Measurements from ENCODE around the gene FMO1. TPM values are rescaled to one million over a fixed set of nuclear protein-coding genes. Genes with fewer than 3 reads are reported as not detected.

The FMO1 gene
- total RNA-seq, 1 donor from 2014 or later, result 0.49 TPM

DNA sequence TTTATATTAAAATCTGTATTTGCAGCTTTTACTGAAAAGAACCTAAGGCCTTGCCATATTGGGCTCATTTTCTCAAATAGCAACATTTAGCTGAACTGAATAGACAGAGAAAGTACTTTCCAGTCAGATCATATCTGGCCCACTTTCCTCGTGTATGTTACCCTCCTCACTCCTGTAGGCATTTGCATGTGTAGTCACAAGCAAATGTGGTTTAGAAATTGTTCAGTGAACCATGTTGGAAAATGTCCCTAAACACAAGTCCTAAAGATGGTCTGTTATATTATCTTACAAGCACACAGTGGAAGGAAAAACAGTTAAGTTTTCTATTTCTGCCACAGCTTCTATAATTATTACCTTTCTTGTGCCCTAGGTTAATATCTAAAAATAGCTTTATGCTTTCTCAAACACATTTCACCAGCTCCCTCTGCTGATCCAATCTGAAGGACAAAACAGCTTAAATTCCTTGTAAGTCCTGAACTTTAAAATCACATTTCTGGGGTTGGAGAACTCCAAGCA, 65.1 kb downstream of the FMO1 start:
- H3K4me1 ChIP-seq, result peaks cover 16% of the 10 kb centered on the region
- TF ChIP-seq, protein P1, sequence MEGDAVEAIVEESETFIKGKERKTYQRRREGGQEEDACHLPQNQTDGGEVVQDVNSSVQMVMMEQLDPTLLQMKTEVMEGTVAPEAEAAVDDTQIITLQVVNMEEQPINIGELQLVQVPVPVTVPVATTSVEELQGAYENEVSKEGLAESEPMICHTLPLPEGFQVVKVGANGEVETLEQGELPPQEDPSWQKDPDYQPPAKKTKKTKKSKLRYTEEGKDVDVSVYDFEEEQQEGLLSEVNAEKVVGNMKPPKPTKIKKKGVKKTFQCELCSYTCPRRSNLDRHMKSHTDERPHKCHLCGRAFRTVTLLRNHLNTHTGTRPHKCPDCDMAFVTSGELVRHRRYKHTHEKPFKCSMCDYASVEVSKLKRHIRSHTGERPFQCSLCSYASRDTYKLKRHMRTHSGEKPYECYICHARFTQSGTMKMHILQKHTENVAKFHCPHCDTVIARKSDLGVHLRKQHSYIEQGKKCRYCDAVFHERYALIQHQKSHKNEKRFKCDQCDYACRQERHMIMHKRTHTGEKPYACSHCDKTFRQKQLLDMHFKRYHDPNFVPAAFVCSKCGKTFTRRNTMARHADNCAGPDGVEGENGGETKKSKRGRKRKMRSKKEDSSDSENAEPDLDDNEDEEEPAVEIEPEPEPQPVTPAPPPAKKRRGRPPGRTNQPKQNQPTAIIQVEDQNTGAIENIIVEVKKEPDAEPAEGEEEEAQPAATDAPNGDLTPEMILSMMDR (IDR thresholded peaks at IDR 0.05; ENCODE audit: borderline replicate concordance), result no peak
- peaks cover 15% of the 10 kb centered on the region for H3K36me3 ChIP-seq
- peak overlapping the region; percentile 61 for H3K4me3 ChIP-seq
- H3K27me3 ChIP-seq (ENCODE audit: low read depth), result no peaks in the 10 kb centered on the region
- H3K27ac ChIP-seq (replicated peaks), result peak overlapping the region; percentile 80
- peaks cover 2% of the 10 kb centered on the region for H3K9me3 ChIP-seq (replicated peaks)
- DNase-seq, result no peak
- intact Hi-C loops (cut with micrococcal nuclease), result loop anchor here (5.0 kb wide), 1 partner anchor 66 kb away; the partner anchor contains the start of gene FMO1

DNA sequence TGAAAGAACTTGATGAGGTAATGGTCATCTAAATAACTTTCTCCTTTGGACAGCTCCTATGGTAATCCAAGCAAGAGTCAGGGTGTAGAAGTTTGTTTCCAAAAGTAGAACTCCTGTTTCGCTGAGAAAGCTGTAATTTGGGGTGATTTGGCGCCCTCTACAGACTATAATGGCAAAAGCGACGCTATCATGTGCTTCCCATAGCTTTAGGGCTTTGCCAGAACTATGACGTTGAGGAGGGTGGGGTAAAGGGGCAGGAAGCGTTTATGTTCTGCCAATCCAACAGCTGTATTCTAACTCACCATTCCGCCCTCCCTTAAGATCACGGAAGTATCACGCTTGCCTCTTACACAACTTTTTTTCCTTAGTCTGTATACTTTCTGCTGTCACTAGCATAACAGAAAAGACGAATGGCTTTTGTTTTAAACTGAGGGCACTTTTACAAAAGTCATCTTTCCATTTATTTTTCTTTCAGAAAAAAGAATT, 65.6 kb downstream of the FMO1 start, which contains the start of gene FMO4:
Gene FMO4, plus strand, starts transcription at position 349 of the 486 bp plus-strand sequence. CDS start 5,643 bp downstream, outside the sequence.
- peak; percentile 73 for DNase-seq
- TF ChIP-seq, protein P1 (IDR thresholded peaks at IDR 0.05; ENCODE audit: borderline replicate concordance), result peak; percentile 87
- Histone ChIP-seq H3K4me3 (peak within 1 kb of the TSS; percentile 61), H3K36me3 (peaks cover 20% of the 10 kb centered on the region), H3K4me1 (peaks cover 16% of the 10 kb centered on the region), H3K27me3 (ENCODE audit: low read depth) (no peaks in the 10 kb centered on the region), H3K27ac (replicated peaks) (peak within 1 kb of the TSS; percentile 80), H3K9me3 (replicated peaks) (peaks cover 7% of the 10 kb centered on the region)
- intact Hi-C loops (cut with micrococcal nuclease), result loop anchor here (5.0 kb wide), 1 partner anchor 67 kb away; the partner anchor contains the start of gene FMO1

DNA sequence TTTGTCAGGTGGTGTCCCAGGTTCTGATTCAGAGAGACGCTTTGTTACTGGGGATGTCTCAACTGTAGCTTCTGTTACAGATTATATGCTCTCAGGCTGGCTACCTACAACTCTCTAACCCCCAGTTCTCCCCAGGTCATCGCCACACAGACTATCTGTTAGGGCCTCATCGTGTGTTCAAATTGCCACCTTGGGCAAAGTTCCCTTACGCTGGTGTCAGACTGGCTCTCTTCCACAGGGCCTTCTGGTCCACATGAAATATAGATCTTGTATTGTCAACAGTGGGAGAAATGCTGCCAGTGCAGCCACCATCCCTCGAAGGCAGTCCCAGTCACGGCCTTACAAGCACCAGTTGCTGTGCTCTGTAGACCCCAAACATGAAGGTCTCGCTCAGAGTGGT, 81.0 kb downstream of the FMO1 start:
- Histone ChIP-seq H3K27ac (replicated peaks) (no peak overlapping the region), H3K36me3 (peaks cover 3% of the 10 kb centered on the region), H3K4me1 (no peaks in the 10 kb centered on the region), H3K4me3 (no peak overlapping the region), H3K9me3 (replicated peaks) (no peaks in the 10 kb centered on the region), H3K27me3 (ENCODE audit: low read depth) (no peaks in the 10 kb centered on the region)
- no peak for DNase-seq
- intact Hi-C loops (cut with micrococcal nuclease), result no loop called here
- TF ChIP-seq, protein P1 (IDR thresholded peaks at IDR 0.05; ENCODE audit: borderline replicate concordance), result no peak

DNA sequence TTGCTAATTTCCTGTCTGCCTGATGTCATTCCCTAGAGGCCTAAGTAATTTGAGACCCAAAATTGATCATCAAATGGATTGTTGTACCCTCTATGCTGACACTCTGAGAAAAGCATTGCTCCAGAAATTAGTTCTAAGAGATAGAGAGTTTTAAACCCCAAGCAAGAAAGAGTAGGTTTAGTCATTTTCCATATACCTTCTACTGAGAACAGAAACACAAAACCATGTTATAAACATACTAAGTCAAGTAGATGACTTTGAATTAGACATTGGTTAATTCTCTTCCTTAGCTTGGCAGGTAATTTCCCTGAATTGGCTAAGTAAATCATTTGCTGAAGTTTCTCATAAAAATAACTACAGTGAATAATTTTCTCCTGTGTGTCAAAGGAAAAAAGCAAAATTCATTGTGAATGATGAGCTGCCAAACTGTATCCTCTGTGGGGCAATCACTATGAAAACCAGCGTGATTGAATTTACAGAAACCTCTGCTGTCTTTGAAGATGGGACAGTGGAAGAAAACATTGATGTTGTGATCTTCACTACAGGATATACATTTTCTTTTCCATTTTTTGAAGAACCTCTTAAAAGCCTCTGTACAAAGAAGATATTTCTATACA, 85.8 kb downstream of the FMO1 start:
- Histone ChIP-seq H3K9me3 (replicated peaks) (no peaks in the 10 kb centered on the region), H3K4me1 (no peaks in the 10 kb centered on the region), H3K36me3 (no peaks in the 10 kb centered on the region), H3K4me3 (no peak overlapping the region), H3K27ac (replicated peaks) (no peak overlapping the region), H3K27me3 (ENCODE audit: low read depth) (no peaks in the 10 kb centered on the region)
- TF ChIP-seq, protein P1 (IDR thresholded peaks at IDR 0.05; ENCODE audit: borderline replicate concordance), result no peak
- intact Hi-C loops (cut with micrococcal nuclease), result no loop called here
- no peak for DNase-seq

Other genes starting within 250 kb of the FMO1 start
- gene FMO3, start 157.6 kb upstream of the FMO1 start, total RNA-seq, result 1.3 TPM
- 49.7 TPM for gene FMO2, start 63.2 kb upstream of the FMO1 start, total RNA-seq
- gene FMO4, start 65.7 kb downstream of the FMO1 start, total RNA-seq, result 5.4 TPM
- gene PRRC2C, start 237.0 kb downstream of the FMO1 start, total RNA-seq, result 45.8 TPM